OCI-LY3 (cell line): ENCODE measurements around the gene RBBP8.
"Not testable (repeated sequence)": the region's sequence is repeated elsewhere in the genome, so short reads cannot be mapped to it uniquely, and the experiment has no call there.

Experiments used
- H2AFZ ChIP-seq: fragments of 200-600, 300-600 bp; shearing (Covaris generic); 2 replicates; pipeline ENCODE4 v1.6.0; 2014; ENCODE audit warnings: antibody characterized with exemption, low read depth, low read length
- H3K27ac ChIP-seq: fragments of 200-600, 300-600 bp; sonication (generic); 2 replicates; pipeline ENCODE4 v1.5.1; 2014; ENCODE audit warnings: mild to moderate bottlenecking, low read length, moderate library complexity, mixed read lengths
- H3K27me3 ChIP-seq: fragments of 200-600, 300-600 bp; sonication (generic); 2 replicates; pipeline ENCODE4 v1.6.1; 2014; ENCODE audit warnings: low read depth, low read length, mixed read lengths
- H3K36me3 ChIP-seq: fragments of 200-600, 300-600 bp; sonication (generic); replicated peaks from 2 replicates; pipeline ENCODE3; 2014; ENCODE audit warnings: low read depth, low read length, mixed read lengths
- H3K4me1 ChIP-seq: fragments of 300-600, 200-600 bp; sonication (generic); 2 replicates; pipeline ENCODE4 v1.6.1; 2014; ENCODE audit warnings: low read length, mixed read lengths
- H3K4me2 ChIP-seq: fragments of 200-600, 300-600 bp; sonication (generic); 2 replicates; pipeline ENCODE4 v1.6.1; 2014; ENCODE audit warnings: low read length, mixed read lengths
- H3K4me3 ChIP-seq: fragments of 300-600, 200-600 bp; sonication (generic); 2 replicates; pipeline ENCODE4 v1.5.1; 2014; ENCODE audit warnings: antibody characterized with exemption, mild to moderate bottlenecking, low read length, moderate library complexity
- H3K79me2 ChIP-seq: fragments of 300-600, 200-600 bp; shearing (Covaris generic); 2 replicates; pipeline ENCODE4 v1.6.1; 2014; ENCODE audit warnings: mild to moderate bottlenecking, low read length, mixed read lengths
- H3K9ac ChIP-seq: fragments of 300-600, 200-600 bp; shearing (Covaris generic); 2 replicates; pipeline ENCODE4 v1.6.0; 2014; ENCODE audit warnings: mild to moderate bottlenecking, low read length, moderate library complexity
- H3K9me3 ChIP-seq: fragments of 200-600, 300-600 bp; shearing (Covaris generic); 2 replicates; pipeline ENCODE4 v1.6.1; 2014; ENCODE audit warnings: low read length, mixed read lengths; ENCODE audit not compliant: insufficient read depth
- H4K20me1 ChIP-seq: fragments of 200-600, 300-600 bp; sonication (generic); 2 replicates; pipeline ENCODE4 v1.6.1; 2016; ENCODE audit warnings: low read length, mixed read lengths; ENCODE audit not compliant: insufficient read depth
- EZH2phosphoT487 ChIP-seq: fragments of 200-600 bp; shearing (Covaris generic); IDR thresholded peaks from 2 replicates; pipeline ENCODE4 v1.6.1; 2018; ENCODE audit warnings: antibody characterized with exemption, mixed run types, low read depth
- TF ChIP-seq, protein P1 (sequence below): fragments of 200-600, 300-600 bp; sonication (generic); IDR thresholded peaks from 2 replicates; pipeline ENCODE4 v1.5.1; 2014; ENCODE audit warnings: antibody characterized with exemption, low read length, low read depth

RBBP8 gene

DNA sequence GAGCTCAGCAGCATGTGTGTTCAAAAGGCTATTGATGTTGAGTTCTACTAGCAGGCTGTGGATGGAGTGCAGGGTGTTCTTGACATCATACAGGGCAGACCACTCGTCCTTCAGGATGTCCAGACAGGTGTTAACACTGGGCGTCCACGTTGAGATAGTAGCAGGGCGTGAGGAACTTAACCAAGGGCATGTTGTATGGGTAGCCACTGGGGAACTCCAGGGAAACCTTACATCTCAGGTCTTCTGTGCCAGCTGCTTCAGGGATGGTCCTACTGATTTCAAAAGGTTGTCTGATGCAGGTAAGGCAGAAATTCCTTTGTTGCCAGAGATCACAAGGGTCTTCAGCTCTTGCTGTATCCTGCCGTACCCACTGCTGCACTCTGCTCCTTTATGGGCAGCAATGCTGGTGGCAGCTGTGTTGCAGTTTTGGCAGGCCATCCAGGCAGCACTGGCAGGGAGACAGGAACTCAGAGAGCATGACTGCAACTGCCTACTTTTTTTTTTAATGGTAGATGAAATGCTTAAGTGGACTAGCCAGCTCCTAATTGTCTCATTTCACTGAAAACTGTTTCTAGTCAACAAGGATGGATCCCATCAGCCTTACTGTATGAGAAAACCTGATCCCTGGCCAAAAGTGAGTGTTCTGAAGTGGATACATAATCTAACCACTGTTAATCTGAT lies 32.4 kb upstream of the RBBP8 start:
- no peaks in the 10 kb centered on the region for H4K20me1 ChIP-seq
- TF ChIP-seq EZH2phosphoT487, result no peak
- TF ChIP-seq, protein P1, sequence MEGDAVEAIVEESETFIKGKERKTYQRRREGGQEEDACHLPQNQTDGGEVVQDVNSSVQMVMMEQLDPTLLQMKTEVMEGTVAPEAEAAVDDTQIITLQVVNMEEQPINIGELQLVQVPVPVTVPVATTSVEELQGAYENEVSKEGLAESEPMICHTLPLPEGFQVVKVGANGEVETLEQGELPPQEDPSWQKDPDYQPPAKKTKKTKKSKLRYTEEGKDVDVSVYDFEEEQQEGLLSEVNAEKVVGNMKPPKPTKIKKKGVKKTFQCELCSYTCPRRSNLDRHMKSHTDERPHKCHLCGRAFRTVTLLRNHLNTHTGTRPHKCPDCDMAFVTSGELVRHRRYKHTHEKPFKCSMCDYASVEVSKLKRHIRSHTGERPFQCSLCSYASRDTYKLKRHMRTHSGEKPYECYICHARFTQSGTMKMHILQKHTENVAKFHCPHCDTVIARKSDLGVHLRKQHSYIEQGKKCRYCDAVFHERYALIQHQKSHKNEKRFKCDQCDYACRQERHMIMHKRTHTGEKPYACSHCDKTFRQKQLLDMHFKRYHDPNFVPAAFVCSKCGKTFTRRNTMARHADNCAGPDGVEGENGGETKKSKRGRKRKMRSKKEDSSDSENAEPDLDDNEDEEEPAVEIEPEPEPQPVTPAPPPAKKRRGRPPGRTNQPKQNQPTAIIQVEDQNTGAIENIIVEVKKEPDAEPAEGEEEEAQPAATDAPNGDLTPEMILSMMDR, result no peak
- H2AFZ ChIP-seq, result no peak overlapping the region
- no peaks in the 10 kb centered on the region for H3K36me3 ChIP-seq
- H3K27ac ChIP-seq, result no peak overlapping the region
- H3K79me2 ChIP-seq, result no peaks in the 10 kb centered on the region
- H3K4me1 ChIP-seq, result no peaks in the 10 kb centered on the region
- no peaks in the 10 kb centered on the region for H3K27me3 ChIP-seq
- H3K9ac ChIP-seq, result no peak overlapping the region
- no peak overlapping the region for H3K4me3 ChIP-seq
- no peaks in the 10 kb centered on the region for H3K9me3 ChIP-seq
- no peak overlapping the region for H3K4me2 ChIP-seq

DNA sequence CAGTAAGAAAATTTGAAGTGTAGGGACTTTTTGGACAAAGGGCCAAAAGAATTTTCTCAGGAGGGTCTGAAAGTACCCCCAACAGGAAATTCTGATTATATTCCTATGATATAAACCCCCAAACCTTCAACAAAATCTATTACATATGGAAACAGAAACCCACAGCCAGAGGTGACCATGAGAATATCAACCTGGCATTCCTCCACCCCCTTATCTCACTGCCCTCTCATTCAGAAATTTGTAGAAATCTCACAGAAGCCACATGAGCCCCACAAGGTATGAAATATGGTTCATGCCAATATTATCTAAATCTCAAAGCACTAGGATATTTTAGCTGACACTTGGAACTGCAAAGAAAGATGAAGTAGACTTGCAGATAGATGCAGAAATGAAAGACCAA lies 31.0 kb upstream of the RBBP8 start:
- TF ChIP-seq, protein P1, result no peak
- no peak for TF ChIP-seq EZH2phosphoT487
- H3K36me3 ChIP-seq, result no peaks in the 10 kb centered on the region
- H3K79me2 ChIP-seq, result no peaks in the 10 kb centered on the region

DNA sequence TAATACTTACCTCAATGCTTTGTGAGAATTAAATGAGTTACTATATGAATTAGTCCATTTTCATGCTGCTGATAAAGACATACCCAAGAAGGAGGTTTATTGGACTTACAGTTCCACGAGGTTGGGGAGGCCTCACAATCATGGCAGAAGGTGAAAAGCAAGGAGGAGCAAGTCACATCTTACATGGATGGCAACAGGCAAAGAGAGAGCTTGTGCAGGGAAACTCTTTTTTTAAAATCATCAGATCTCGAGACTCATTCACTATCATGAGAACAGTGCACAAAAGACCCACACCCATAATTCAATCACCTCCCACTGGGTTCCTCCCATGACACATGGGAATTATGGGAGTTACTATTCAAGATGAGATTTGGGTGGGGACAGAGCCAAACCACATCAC lies 29.9 kb upstream of the RBBP8 start:
- H2AFZ ChIP-seq, H3K27ac ChIP-seq, H3K9me3 ChIP-seq, H3K27me3 ChIP-seq, H3K4me3 ChIP-seq, H4K20me1 ChIP-seq, H3K9ac ChIP-seq, H3K4me1 ChIP-seq, H3K36me3 ChIP-seq, H3K4me2 ChIP-seq, H3K79me2 ChIP-seq: not testable (repeated sequence)

More for the DNA sequence above, 31.0 kb upstream of the RBBP8 start:
- no peak overlapping the region for H3K27ac ChIP-seq
- no peaks in the 10 kb centered on the region for H3K4me1 ChIP-seq
- no peaks in the 10 kb centered on the region for H4K20me1 ChIP-seq
- no peak overlapping the region for H3K9ac ChIP-seq
- H2AFZ ChIP-seq, result no peak overlapping the region
- H3K4me2 ChIP-seq, result no peak overlapping the region
- no peak overlapping the region for H3K4me3 ChIP-seq
- H3K9me3 ChIP-seq, result no peaks in the 10 kb centered on the region
- no peaks in the 10 kb centered on the region for H3K27me3 ChIP-seq

DNA sequence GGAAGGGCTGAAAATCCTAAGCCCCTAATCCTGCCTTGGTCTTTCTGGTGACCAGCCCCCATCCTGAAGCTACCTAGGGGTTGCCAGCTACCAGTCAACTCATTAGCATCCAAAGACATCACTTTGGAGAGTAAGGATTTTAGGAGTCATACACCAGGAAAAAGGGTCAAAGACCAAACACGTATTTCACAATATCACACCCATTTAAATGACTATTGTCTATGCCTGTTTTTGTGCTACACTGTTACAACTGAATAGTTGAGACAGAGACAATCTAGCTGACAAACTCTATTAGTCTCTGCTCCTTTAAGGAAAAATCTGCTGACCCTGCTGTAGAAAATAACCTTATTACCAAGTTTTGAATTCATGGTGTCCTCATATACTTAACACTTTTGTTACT lies 21.0 kb upstream of the RBBP8 start:
- no peak overlapping the region for H3K4me2 ChIP-seq

More for the DNA sequence above, 21.0 kb upstream of the RBBP8 start:
- Histone ChIP-seq H3K9ac (no peak overlapping the region), H3K9me3 (no peaks in the 10 kb centered on the region), H3K27me3 (no peaks in the 10 kb centered on the region), H3K36me3 (no peaks in the 10 kb centered on the region), H4K20me1 (no peaks in the 10 kb centered on the region), H3K4me3 (no peak overlapping the region), H3K4me1 (no peaks in the 10 kb centered on the region), H3K79me2 (no peaks in the 10 kb centered on the region), H2AFZ (no peak overlapping the region), H3K27ac (no peak overlapping the region)
- TF ChIP-seq EZH2phosphoT487, result no peak
- TF ChIP-seq, protein P1, result no peak
